H1 (cell line): Measurements from ENCODE around the gene MMP11.

Source experiments
- EZH2 ChIP-seq: fragments of 200-600 bp; sonication (generic); IDR thresholded peaks from 2 replicates; pipeline ENCODE4 v1.7.1; 2012; ENCODE audit warnings: low read depth, mild to moderate bottlenecking, moderate library complexity, low read length, inconsistent platforms; ENCODE audit not compliant: severe bottlenecking
- FOSL1 ChIP-seq: IDR thresholded peaks from 2 replicates; pipeline ENCODE4 v1.6.1; 2011; ENCODE audit warnings: mild to moderate bottlenecking, low read depth, low read length, moderate library complexity; ENCODE audit not compliant: insufficient read depth
- KDM1A ChIP-seq: fragments of 200-600, 300-600 bp; sonication (generic); IDR thresholded peaks from 2 replicates; pipeline ENCODE4 v1.7.1; 2016; ENCODE audit warnings: mild to moderate bottlenecking, low read length, borderline replicate concordance
- PHF8 ChIP-seq: fragments of 200-600 bp; sonication (generic); conservative IDR thresholded peaks from 2 replicates; pipeline ENCODE4 v1.7.1; 2012; ENCODE audit warnings: low read depth, mild to moderate bottlenecking, inconsistent platforms, low read length, moderate library complexity
- POLR2A ChIP-seq, 2 experiments: IDR thresholded peaks; 1 replicate in 1 of 2; 2 replicates in 1 of 2; pipeline ENCODE4 v1.6.1; 2011; ENCODE audit warnings: low read depth in 2 of 2, low read length in 2 of 2, mild to moderate bottlenecking in 2 of 2; ENCODE audit errors: control extremely low read depth in 1 of 2
- POLR2AphosphoS5 ChIP-seq: IDR thresholded peaks from 2 replicates; pipeline ENCODE4 v1.6.1; 2011; ENCODE audit warnings: low read depth, low read length
- SP2 ChIP-seq: IDR thresholded peaks from 2 replicates; pipeline ENCODE4 v1.6.1; 2012; ENCODE audit warnings: mild to moderate bottlenecking, low read length, inconsistent platforms
- SRF ChIP-seq: IDR thresholded peaks from 2 replicates; pipeline ENCODE4 v1.6.1; 2011; ENCODE audit warnings: mild to moderate bottlenecking, low read depth, low read length, moderate library complexity
- TAF1 ChIP-seq: IDR thresholded peaks from 2 replicates; pipeline ENCODE4 v1.6.1; 2011; ENCODE audit warnings: mild to moderate bottlenecking, low read depth, low read length
- TEAD4 ChIP-seq: IDR thresholded peaks from 2 replicates; pipeline ENCODE4 v1.6.1; 2012; ENCODE audit warnings: low read depth, low read length, inconsistent platforms, mixed read lengths
- YY1 ChIP-seq: IDR thresholded peaks from 2 replicates; pipeline ENCODE4 v1.6.1; 2011; ENCODE audit warnings: low read depth, mild to moderate bottlenecking, low read length
- TF ChIP-seq, protein P1 (sequence below), 3 experiments: IDR thresholded peaks; 1 replicate in 2 of 3; 2 replicates in 1 of 3; pipeline versions ENCODE4 v1.5.1 to v1.6.1; 2011; ENCODE audit warnings: low read length in 3 of 3, mild to moderate bottlenecking in 3 of 3, inconsistent platforms in 2 of 3, low read depth in 1 of 3, moderate library complexity in 1 of 3; ENCODE audit not compliant: insufficient read depth in 1 of 3; ENCODE audit errors: control extremely low read depth in 1 of 3

DNA sequence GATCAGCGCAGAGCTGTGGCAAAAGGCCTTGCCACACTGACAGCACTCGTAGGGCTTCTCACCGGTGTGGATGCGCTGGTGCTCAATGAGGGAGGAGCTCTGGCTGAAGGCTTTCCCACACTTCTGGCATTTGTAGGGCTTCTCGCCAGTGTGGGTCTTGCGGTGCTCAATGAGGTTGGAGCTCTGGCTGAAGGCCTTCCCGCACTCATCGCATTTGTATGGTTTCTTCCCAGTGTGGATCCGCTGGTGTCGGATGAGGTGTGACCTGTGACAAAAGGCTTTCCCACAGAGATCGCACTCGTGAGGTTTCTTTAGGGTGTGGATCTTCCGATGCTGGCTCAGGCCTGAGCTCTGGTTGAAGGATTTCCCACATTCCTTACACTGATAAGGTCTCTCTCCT lies 28.6 kb upstream of the MMP11 start:
- TF ChIP-seq, protein P1, sequence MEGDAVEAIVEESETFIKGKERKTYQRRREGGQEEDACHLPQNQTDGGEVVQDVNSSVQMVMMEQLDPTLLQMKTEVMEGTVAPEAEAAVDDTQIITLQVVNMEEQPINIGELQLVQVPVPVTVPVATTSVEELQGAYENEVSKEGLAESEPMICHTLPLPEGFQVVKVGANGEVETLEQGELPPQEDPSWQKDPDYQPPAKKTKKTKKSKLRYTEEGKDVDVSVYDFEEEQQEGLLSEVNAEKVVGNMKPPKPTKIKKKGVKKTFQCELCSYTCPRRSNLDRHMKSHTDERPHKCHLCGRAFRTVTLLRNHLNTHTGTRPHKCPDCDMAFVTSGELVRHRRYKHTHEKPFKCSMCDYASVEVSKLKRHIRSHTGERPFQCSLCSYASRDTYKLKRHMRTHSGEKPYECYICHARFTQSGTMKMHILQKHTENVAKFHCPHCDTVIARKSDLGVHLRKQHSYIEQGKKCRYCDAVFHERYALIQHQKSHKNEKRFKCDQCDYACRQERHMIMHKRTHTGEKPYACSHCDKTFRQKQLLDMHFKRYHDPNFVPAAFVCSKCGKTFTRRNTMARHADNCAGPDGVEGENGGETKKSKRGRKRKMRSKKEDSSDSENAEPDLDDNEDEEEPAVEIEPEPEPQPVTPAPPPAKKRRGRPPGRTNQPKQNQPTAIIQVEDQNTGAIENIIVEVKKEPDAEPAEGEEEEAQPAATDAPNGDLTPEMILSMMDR (IDR thresholded peaks at IDR 0.05; ENCODE audit: control extremely low read depth in 1 of 3, insufficient read depth in 1 of 3, low read depth in 1 of 3, low read length in 3 of 3): no peak
- TF ChIP-seq TAF1: no peak
- TF ChIP-seq SP2: no peak
- TF ChIP-seq KDM1A: no peak
- TF ChIP-seq POLR2A (IDR thresholded peaks at IDR 0.05; ENCODE audit: control extremely low read depth in 1 of 2, low read depth in 2 of 2, low read length in 2 of 2): no peak
- TF ChIP-seq SRF: no peak
- TF ChIP-seq FOSL1: no peak
- no peak for TF ChIP-seq PHF8
- TF ChIP-seq YY1: no peak
- TF ChIP-seq EZH2: no peak
- no peak for TF ChIP-seq POLR2AphosphoS5
- TF ChIP-seq TEAD4: no peak
